ENCODE results near the gene UGT1A10. TPM values are rescaled to one million over a fixed set of nuclear protein-coding genes. Genes with fewer than 3 reads are reported as not detected.

UGT1A10 gene
- polyA plus RNA-seq, 4 donors: not detected

- no peak for DNase-seq (ENCODE audit: low read depth in 4 of 4, low spot score in 2 of 4)
Observed at GRCh38 chr2:233818639-233819621, 182.7 kb downstream of the UGT1A10 start.

GRCh38 chr2:233819884-233820773, 183.9 kb downstream of the UGT1A10 start:
- DNase-seq (ENCODE audit: low read depth in 4 of 4, low spot score in 2 of 4): no peak

GRCh38 chr2:233820774-233821105, 184.5 kb downstream of the UGT1A10 start:
- DNase-seq (ENCODE audit: low read depth in 4 of 4, low spot score in 2 of 4): no peak

- DNase-seq (ENCODE audit: low read depth in 4 of 4, low spot score in 2 of 4): no peak
Observed at GRCh38 chr2:233821196-233821595, 184.9 kb downstream of the UGT1A10 start.

GRCh38 chr2:233821709-233822100, 185.5 kb downstream of the UGT1A10 start:
- no peak for DNase-seq (ENCODE audit: low read depth in 4 of 4, low spot score in 2 of 4)

- DNase-seq (ENCODE audit: low read depth in 4 of 4, low spot score in 2 of 4): no peak
Observed at GRCh38 chr2:233822101-233822771, 186.0 kb downstream of the UGT1A10 start.

Other genes starting within 250 kb of the UGT1A10 start
- 10 to 100 TPM; 40.8 to 58.8 (median 46.3) TPM for gene USP40, start 69.7 kb upstream of the UGT1A10 start, polyA plus RNA-seq (ENCODE audit: insufficient read length in 4 of 4)
- under 1 TPM in 1 of 4 donors, not detected in 3; 0.06 TPM for gene UGT1A8, start 18.8 kb upstream of the UGT1A10 start, polyA plus RNA-seq (ENCODE audit: insufficient read length in 4 of 4)
- gene UGT1A9, start 35.5 kb downstream of the UGT1A10 start, polyA plus RNA-seq (ENCODE audit: insufficient read length in 4 of 4): 1 to 10 TPM; 4.2 to 7.3 (median 5.5) TPM
- gene UGT1A7, start 45.5 kb downstream of the UGT1A10 start, polyA plus RNA-seq (ENCODE audit: insufficient read length in 4 of 4): not detected
- gene UGT1A6, start 56.4 kb downstream of the UGT1A10 start, polyA plus RNA-seq (ENCODE audit: insufficient read length in 4 of 4): 1 to 10 TPM; 1.6 to 5.5 (median 3.8) TPM
- not detected for gene UGT1A5, start 76.5 kb downstream of the UGT1A10 start, polyA plus RNA-seq (ENCODE audit: insufficient read length in 4 of 4)
- not detected for gene UGT1A4, start 82.3 kb downstream of the UGT1A10 start, polyA plus RNA-seq (ENCODE audit: insufficient read length in 4 of 4)
- gene UGT1A3, start 92.6 kb downstream of the UGT1A10 start, polyA plus RNA-seq (ENCODE audit: insufficient read length in 4 of 4): not detected
- under 1 TPM; 0.11 to 0.46 (median 0.31) TPM for gene UGT1A1, start 123.8 kb downstream of the UGT1A10 start, polyA plus RNA-seq (ENCODE audit: insufficient read length in 4 of 4)
- gene MROH2A, start 141.9 kb downstream of the UGT1A10 start, polyA plus RNA-seq (ENCODE audit: insufficient read length in 4 of 4): under 1 TPM in 3 of 4 donors, not detected in 1; 0.09 to 0.18 (median 0.16) TPM
- 10 to 100 TPM; 17.3 to 26.6 (median 22.4) TPM for gene HJURP, start 218.1 kb downstream of the UGT1A10 start, polyA plus RNA-seq (ENCODE audit: insufficient read length in 4 of 4)

All from left renal cortex interstitium (tissue), 4 donors.